DOHH2 (cell line): ENCODE data around the gene XYLT2.

ENCODE experiments used
- CTCF ChIP-seq: fragments of 200-600 bp; sonication (generic); IDR thresholded peaks from one replicate; pipeline ENCODE4 v1.5.1; 2014; ENCODE audit warnings: antibody characterized with exemption, mild to moderate bottlenecking, low read depth, low read length; ENCODE audit not compliant: poor library complexity, severe bottlenecking
- EZH2phosphoT487 ChIP-seq: fragments of 200-600 bp; sonication (generic); IDR thresholded peaks from 2 replicates; pipeline ENCODE4 v1.6.1; 2017; ENCODE audit warnings: borderline replicate concordance, mild to moderate bottlenecking, antibody characterized with exemption, low read length, moderate library complexity, mixed read lengths

DNA sequence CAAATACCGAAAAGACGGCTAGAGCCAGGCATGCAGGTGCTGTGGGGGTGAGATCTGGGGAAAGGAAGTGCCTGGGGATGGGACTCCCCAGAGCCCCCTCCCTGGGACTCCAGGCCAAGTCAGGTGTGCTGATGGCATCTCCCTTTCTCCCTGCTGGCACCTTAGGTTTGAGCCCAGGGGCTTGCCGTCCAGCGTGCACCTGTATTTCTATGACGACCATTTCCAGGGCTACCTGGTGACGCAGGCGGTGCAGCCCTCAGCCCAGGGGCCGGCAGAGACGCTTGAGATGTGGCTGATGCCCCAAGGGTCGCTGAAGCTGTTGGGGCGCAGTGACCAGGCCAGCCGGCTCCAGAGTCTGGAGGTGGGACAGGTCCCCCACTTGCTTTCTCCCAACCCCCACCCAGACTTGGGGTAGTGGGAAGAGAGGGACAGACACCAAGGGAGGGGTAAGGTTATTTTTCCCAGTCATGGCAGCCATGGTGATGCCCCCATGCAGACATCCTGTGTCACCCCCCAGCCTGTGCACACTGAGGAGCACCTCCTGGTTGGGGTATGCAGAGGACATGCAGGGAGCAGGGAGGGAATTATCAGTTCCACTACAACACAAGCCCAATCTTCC lies 11.1 kb downstream of the XYLT2 start:
- no peak for TF ChIP-seq CTCF
- no peak for TF ChIP-seq EZH2phosphoT487
